Measurements from ENCODE around the gene SPATS2L.

- no peak for TF ChIP-seq YY1 (IDR thresholded peaks at IDR 0.05; ENCODE audit: insufficient read depth, insufficient read length)
- no peak for TF ChIP-seq ZNF274 (IDR thresholded peaks at IDR 0.05; ENCODE audit: low read depth, low read length)
- TF ChIP-seq SUZ12 (IDR thresholded peaks at IDR 0.05; ENCODE audit: extremely low read depth, insufficient read depth, insufficient read length) = no peak
Measured at GRCh38 chr2:200411831-200412230, 105.3 kb downstream of the SPATS2L start.

Measured in NT2/D1 (cell line).